ENCODE measurements around the gene ZC3H18. TPM values are rescaled to one million over a fixed set of nuclear protein-coding genes. Genes with fewer than 3 reads are reported as not detected.

The ZC3H18 gene
- total RNA-seq, 1 donor from 2014 or later = 10.5 TPM

DNA sequence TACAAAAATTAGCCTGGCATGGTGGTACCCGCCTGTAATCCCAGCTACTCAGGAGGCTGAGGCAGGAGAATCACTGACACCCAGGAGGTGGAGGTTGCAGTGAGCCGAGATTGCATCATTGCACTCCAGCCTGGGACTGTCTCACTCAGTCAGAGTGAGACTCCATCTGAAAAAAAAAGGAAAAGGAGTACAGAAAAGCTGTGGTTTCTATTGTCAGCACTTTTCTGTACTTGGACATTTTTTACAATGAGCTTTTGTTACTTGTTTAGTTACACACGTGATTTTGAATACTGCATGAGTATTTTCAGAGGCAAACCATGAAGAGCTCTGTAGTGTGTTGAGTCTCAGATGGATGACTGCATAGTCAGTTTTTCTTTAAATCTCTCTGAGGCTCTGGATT lies 26.3 kb downstream of the ZC3H18 start:
- Histone ChIP-seq H3K4me3 (ENCODE audit: low read depth, low read length) (no peak overlapping the region), H3K27me3 (ENCODE audit: control insufficient read depth, insufficient read depth, low read length) (no peaks in the 10 kb centered on the region), H3K36me3 (ENCODE audit: control insufficient read depth, insufficient read depth, low read length) (peaks cover 26% of the 10 kb centered on the region)
- TF ChIP-seq, protein P1, sequence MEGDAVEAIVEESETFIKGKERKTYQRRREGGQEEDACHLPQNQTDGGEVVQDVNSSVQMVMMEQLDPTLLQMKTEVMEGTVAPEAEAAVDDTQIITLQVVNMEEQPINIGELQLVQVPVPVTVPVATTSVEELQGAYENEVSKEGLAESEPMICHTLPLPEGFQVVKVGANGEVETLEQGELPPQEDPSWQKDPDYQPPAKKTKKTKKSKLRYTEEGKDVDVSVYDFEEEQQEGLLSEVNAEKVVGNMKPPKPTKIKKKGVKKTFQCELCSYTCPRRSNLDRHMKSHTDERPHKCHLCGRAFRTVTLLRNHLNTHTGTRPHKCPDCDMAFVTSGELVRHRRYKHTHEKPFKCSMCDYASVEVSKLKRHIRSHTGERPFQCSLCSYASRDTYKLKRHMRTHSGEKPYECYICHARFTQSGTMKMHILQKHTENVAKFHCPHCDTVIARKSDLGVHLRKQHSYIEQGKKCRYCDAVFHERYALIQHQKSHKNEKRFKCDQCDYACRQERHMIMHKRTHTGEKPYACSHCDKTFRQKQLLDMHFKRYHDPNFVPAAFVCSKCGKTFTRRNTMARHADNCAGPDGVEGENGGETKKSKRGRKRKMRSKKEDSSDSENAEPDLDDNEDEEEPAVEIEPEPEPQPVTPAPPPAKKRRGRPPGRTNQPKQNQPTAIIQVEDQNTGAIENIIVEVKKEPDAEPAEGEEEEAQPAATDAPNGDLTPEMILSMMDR (IDR thresholded peaks at IDR 0.05; ENCODE audit: insufficient read depth, low read length, severe bottlenecking) = no peak
- DNase-seq (ENCODE audit: low read depth) (no peak), FAIRE-seq (no peak)

DNA sequence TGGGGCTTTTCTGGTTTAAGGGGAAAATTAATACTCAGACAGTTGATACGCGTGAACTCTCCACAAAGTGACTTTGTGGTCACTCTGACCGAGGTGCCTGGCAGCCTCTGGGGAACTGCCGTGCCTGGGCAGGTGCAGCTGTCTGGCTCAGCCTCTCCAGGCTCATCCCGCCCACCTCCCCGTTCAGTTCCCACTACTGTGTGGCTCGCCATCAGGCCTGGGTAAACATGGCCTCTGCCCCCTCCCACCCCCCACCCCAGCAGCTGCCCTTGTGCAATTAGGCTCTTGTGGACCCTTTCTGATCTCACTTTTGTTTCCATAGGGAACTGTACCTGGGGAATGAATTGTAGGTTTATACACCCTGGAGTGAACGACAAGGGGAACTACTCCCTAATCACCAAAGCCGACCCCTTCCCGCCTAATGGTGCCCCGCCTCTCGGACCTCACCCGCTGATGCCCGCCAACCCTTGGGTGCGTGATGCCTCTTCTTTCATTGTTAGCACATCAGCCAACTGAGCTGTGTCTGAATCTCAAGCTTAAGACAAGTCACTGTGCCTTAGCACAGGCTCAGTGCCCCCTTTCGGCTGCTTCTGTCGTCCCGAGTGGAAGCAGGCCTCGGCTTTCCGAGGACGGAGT lies 27.8 kb downstream of the ZC3H18 start:
- TF ChIP-seq, protein P1 (IDR thresholded peaks at IDR 0.05; ENCODE audit: insufficient read depth, low read length, severe bottlenecking) = no peak
- Histone ChIP-seq H3K27me3 (ENCODE audit: control insufficient read depth, insufficient read depth, low read length) (no peaks in the 10 kb centered on the region), H3K36me3 (ENCODE audit: control insufficient read depth, insufficient read depth, low read length) (peaks cover 30% of the 10 kb centered on the region), H3K4me3 (ENCODE audit: low read depth, low read length) (no peak overlapping the region)
- DNase-seq (ENCODE audit: low read depth) (no peak), FAIRE-seq (no peak)

DNA sequence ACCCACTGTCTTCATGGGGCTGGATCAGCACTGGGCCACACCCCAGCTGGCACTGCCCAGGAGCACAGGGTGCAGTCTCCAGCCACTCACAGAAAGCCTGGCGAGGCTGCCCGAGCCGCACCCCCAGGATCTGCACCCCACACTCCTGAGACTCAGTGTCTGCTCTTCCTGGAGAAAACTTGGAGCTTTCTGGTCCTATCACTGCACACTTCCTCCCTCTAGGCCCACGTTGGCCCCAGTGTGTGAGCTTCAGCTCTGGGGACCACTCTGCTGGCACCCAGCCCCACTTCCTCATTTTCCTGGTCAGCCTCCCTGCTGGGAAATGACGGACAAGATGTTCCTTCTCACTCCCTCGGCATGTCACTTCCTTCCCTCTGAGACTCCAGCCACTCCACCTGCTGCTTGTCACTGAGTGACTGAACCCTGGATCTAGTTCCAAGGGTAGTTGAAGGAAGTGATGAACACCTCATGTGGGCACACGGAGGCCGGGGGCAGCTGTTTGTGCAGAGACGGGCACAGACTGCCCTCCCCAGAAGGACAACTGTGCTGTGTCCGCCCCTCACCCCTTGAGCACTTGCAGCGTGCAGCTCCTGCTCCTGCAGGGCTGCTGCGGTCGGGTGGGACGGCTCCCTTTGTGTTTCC lies 29.0 kb downstream of the ZC3H18 start:
- H3K4me3 ChIP-seq (ENCODE audit: low read depth, low read length) = no peak overlapping the region
- FAIRE-seq (no peak), DNase-seq (ENCODE audit: low read depth) (no peak)
- TF ChIP-seq, protein P1 (IDR thresholded peaks at IDR 0.05; ENCODE audit: insufficient read depth, low read length, severe bottlenecking) = no peak
- no peaks in the 10 kb centered on the region for H3K27me3 ChIP-seq (ENCODE audit: control insufficient read depth, insufficient read depth, low read length)
- H3K36me3 ChIP-seq (ENCODE audit: control insufficient read depth, insufficient read depth, low read length) = peaks cover 29% of the 10 kb centered on the region

DNA sequence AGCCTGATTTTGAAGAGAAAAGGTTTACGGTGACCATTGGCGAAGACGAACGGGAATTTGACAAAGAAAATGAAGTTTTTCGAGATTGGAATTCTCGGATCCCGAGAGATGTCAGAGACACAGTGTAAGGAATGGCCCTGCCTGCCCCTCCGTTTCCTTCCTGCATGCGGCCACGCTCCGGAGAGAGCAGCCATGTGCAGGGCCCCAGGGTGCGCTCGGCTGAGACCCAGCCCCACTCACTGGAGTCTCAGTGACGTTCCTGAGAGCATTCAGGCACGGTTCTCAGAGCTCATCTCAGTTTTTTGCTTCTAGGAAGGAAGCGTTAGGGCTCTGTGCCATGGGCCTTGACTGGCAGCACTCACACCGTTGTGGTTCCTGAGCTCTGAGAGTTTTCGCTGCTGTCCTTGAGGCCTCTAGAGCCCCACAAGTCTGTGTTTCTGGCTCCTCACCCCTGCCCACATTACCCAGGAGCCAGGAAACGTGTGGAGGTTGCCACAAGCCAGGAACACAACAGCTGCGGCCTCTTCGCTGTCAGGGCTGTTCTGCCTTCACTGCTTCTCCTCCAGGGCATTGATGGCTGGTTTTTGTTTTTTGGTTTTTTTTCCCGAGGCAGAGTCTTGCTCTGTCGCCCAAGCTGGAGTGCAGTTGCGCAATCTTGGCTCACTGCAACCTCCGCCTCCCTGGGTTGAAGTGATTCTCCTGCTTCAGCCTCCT lies 29.8 kb downstream of the ZC3H18 start:
- H3K4me3 ChIP-seq (ENCODE audit: low read depth, low read length) = no peak overlapping the region
- H3K27me3 ChIP-seq (ENCODE audit: control insufficient read depth, insufficient read depth, low read length) = no peaks in the 10 kb centered on the region
- DNase-seq (ENCODE audit: low read depth) (no peak), FAIRE-seq (no peak)
- TF ChIP-seq, protein P1 (IDR thresholded peaks at IDR 0.05; ENCODE audit: insufficient read depth, low read length, severe bottlenecking) = no peak
- H3K36me3 ChIP-seq (ENCODE audit: control insufficient read depth, insufficient read depth, low read length) = peaks cover 32% of the 10 kb centered on the region

DNA sequence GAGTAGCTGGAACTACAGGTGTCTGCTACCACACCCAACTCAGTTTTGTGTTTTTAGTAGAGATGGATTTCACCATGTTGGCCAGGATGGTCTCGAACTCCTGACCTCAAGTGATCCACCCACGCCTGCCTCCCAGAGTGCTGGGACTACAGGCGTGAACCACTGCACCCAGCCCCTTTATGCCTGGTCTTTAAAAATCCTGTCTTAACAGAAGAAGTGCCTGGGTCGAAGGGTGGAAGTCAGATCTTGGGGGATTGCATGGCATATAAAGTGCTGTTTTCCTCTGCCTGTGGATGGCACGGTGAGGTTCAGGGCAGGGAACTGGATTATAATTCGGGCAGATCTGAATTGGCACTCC lies 30.3 kb downstream of the ZC3H18 start:
- DNase-seq (ENCODE audit: low read depth) (no peak), FAIRE-seq (no peak)
- TF ChIP-seq, protein P1 (IDR thresholded peaks at IDR 0.05; ENCODE audit: insufficient read depth, low read length, severe bottlenecking) = no peak
- Histone ChIP-seq H3K27me3 (ENCODE audit: control insufficient read depth, insufficient read depth, low read length) (no peaks in the 10 kb centered on the region), H3K4me3 (ENCODE audit: low read depth, low read length) (no peak overlapping the region), H3K36me3 (ENCODE audit: control insufficient read depth, insufficient read depth, low read length) (peaks cover 36% of the 10 kb centered on the region)
